ENCODE results near the gene SOCS7.
"Not testable (repeated sequence)": the region's sequence is repeated elsewhere in the genome, so short reads cannot be mapped to it uniquely, and the experiment has no call there.

The SOCS7 gene

DNA sequence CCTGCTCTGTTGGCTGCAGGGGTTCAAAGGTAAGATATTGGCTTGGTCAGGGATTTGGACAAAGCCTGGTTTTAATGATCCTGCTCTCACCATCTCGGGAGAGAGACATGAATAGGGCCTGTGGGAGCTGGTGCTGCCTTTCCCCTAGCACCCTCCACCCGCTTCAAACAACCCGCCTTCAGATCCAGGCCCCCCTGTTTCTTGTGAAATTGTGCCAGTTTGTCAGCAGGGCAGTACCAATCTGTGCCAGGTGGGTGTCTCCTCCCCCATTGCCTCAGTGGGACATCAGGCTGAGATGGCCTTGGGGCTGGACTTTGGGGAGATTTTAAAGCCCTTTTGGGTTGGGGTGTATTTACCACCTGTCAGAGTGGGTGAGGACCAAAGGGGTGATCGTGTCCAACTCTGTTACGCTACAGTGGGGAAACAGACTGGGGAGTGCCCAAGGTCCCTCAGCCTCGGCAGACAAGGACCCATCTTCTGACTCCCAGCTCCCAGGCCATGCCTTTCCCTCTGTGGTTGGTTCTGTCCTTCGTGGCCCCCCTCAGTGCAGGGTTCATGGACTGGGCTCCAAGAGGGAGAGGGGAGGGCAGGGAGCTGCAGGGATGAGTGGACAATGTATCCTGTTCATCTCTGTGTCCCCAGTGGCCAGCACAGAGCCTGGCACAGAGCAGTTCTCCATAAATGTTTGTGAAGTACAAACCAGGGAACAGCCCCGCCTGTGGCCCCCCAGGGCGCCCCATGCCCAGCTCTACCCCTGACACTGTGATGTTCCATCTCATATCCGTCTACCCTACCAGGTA, 79.9 kb downstream of the SOCS7 start:
- H3K27ac ChIP-seq = no peak overlapping the region
- no peak for TF ChIP-seq ZFX (IDR thresholded peaks at IDR 0.05; ENCODE audit: borderline replicate concordance)

DNA sequence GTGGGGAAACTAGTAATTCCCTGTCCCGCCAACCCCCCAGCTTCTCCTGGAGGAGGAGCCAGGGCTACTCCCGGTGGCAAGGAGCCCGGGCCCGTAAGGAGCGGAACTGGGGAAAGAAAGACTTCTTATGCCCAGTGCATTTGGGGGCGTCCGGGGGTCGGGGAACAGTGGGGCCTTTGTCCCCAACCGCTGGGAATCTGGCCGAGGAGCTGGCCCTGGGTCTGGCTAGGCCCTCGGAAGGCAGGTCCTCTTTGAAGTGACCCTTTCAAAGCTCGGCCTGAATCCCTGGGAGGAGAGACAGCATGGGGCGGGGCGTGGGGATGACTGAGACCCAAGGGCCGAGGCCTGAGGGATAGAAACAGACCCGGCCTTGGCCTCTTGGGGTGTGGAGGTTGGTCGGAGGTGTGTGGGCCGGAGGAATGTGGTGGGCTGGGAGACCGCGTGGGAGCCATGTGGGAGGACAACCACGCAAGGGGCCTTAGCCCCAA, 82.6 kb downstream of the SOCS7 start:
- no peak overlapping the region for H3K27ac ChIP-seq
- TF ChIP-seq, protein P1, sequence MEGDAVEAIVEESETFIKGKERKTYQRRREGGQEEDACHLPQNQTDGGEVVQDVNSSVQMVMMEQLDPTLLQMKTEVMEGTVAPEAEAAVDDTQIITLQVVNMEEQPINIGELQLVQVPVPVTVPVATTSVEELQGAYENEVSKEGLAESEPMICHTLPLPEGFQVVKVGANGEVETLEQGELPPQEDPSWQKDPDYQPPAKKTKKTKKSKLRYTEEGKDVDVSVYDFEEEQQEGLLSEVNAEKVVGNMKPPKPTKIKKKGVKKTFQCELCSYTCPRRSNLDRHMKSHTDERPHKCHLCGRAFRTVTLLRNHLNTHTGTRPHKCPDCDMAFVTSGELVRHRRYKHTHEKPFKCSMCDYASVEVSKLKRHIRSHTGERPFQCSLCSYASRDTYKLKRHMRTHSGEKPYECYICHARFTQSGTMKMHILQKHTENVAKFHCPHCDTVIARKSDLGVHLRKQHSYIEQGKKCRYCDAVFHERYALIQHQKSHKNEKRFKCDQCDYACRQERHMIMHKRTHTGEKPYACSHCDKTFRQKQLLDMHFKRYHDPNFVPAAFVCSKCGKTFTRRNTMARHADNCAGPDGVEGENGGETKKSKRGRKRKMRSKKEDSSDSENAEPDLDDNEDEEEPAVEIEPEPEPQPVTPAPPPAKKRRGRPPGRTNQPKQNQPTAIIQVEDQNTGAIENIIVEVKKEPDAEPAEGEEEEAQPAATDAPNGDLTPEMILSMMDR (IDR thresholded peaks at IDR 0.05) = no peak
- TF ChIP-seq ZFX (IDR thresholded peaks at IDR 0.05; ENCODE audit: borderline replicate concordance) = no peak

DNA sequence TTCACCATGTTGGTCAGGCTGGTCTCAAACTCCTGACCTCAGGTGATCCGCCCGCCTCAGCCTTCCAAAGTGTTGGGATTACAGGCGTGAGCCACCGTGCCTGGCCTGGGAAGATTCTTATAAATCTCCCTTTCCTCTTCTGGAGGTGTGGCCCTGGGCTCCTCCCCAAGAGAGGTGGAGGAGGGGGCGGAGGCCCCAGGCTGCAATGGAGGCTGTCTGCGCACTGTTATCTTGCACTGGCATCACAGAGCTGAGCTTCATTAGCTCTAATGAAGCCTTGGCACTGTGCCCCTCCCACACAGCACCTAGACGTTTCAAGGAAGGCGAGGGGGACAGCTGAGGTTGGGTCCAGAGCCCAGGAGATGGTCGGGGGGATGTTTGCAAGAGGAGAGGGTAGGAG, 84.2 kb downstream of the SOCS7 start:
- no peak for TF ChIP-seq ZFX (IDR thresholded peaks at IDR 0.05; ENCODE audit: borderline replicate concordance)
- TF ChIP-seq, protein P1 (IDR thresholded peaks at IDR 0.05) = no peak
- no peak overlapping the region for H3K27ac ChIP-seq

DNA sequence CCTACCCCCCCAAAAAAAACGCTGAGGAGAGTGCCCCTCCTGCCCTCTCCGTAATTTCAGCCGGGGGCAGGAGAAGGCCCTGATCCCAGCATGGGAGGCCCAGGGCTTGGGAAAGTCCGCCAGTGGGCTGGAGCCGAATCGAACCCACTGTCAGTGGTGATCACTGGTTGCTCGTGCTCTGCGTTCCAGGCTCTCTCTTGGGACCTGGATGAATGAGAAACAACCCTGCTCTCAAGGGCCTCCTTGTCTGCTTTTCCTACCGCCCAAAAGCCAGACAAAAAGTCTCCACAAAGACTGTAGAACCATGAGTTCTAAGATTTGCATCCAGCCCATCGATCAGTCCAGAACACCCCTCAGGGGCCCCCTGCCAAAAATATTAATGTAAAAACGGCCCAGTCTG, 84.7 kb downstream of the SOCS7 start:
- no peak overlapping the region for H3K27ac ChIP-seq
- no peak for TF ChIP-seq ZFX (IDR thresholded peaks at IDR 0.05; ENCODE audit: borderline replicate concordance)
- TF ChIP-seq, protein P1 (IDR thresholded peaks at IDR 0.05) = no peak

DNA sequence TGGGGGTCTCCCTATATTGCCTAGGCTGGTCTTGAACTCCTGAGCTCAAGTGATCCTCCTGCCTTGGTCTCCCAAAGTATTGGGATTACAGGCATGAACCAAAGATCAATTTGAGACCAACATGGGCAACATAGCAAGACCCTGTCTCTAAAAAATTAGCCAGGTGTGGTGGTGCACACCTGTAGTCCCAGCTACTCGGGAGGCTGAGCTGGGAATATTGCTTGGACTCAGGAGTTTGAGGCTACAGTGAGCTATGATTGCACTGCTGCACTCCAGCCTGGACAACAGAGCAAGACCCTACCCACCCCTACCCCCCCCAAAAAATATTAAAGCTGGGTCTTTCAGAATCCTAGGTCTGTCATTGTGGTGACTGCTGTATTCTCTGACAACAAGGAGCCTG, 85.7 kb downstream of the SOCS7 start:
- not testable (repeated sequence) for H3K27ac ChIP-seq

DNA sequence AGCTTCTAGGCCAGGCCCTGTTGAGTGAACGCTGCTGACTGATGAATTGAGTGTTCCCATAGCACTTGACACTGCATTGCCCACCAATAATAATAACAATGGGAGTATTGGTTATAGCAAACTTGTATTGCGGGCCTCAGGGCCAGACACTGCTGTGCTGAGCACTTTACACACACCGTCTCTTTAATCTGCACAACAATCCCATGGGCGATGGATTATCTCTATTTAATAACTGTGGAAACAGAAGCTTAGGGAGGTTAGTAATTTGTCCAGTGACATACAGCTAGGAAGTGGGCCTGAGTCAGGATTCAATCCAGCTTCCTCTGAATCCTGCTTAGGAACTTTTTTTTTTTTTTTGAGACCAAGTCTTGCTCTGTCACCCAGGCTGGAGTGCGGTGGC, 87.8 kb downstream of the SOCS7 start:
- TF ChIP-seq, protein P1 (IDR thresholded peaks at IDR 0.05) = no peak
- TF ChIP-seq ZFX (IDR thresholded peaks at IDR 0.05; ENCODE audit: borderline replicate concordance) = no peak

DNA sequence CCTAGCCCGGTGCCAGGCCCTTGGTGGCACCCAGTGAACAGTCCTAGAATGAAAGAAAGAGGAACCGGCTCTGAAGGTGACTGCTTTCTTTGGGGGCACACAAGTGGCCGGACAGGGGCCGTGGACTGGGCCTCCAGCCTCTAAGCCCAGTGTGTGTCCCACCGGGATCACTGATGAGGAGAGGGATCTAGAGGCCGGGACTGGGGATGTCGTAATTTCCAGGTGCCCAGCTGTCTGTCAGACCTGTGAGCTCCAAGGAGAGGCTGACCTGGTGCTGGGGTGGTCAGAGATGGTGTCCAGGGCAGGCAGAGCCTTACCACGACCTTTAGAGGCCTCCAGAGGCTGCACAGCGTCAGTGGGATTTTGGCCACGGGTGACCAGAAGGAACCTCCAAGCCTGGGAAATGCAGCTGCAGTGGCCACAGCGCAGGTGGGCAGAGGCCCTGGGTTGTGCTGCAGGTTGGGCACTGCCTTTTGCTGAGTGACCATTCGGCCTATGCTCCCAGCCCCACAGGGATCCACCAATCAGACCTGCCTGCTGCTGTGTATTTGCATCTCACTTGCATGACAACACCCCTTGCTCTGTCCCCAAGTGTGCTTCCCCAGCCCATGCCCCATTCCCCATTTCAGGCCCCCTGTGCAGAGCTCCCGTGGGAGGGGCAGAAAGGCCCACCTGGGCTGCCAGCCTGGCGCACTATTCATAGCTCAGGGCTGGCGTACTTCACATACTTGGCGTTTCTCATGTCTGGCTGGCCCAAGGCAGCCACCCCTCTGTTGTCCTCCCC, 89.2 kb downstream of the SOCS7 start:
- TF ChIP-seq, protein P1 (IDR thresholded peaks at IDR 0.05) = no peak
- TF ChIP-seq ZFX (IDR thresholded peaks at IDR 0.05; ENCODE audit: borderline replicate concordance) = no peak
- no peak overlapping the region for H3K27ac ChIP-seq

More for the DNA sequence above, 87.8 kb downstream of the SOCS7 start:
- no peak overlapping the region for H3K27ac ChIP-seq

GRCh38 chr17:38441429-38442061, 89.9 kb downstream of the SOCS7 start:
- H3K27ac ChIP-seq = no peak overlapping the region
- TF ChIP-seq, protein P1 (IDR thresholded peaks at IDR 0.05) = no peak
- no peak for TF ChIP-seq ZFX (IDR thresholded peaks at IDR 0.05; ENCODE audit: borderline replicate concordance)
